ENCODE measurements around the gene NEGR1. TPM values are rescaled to one million over a fixed set of nuclear protein-coding genes. Genes with fewer than 3 reads are reported as not detected.

Gene NEGR1
- not detected in 5 replicates for total RNA-seq (2022; extraction: Qiagen RNA extraction; ENCODE audit: low read depth)

DNA sequence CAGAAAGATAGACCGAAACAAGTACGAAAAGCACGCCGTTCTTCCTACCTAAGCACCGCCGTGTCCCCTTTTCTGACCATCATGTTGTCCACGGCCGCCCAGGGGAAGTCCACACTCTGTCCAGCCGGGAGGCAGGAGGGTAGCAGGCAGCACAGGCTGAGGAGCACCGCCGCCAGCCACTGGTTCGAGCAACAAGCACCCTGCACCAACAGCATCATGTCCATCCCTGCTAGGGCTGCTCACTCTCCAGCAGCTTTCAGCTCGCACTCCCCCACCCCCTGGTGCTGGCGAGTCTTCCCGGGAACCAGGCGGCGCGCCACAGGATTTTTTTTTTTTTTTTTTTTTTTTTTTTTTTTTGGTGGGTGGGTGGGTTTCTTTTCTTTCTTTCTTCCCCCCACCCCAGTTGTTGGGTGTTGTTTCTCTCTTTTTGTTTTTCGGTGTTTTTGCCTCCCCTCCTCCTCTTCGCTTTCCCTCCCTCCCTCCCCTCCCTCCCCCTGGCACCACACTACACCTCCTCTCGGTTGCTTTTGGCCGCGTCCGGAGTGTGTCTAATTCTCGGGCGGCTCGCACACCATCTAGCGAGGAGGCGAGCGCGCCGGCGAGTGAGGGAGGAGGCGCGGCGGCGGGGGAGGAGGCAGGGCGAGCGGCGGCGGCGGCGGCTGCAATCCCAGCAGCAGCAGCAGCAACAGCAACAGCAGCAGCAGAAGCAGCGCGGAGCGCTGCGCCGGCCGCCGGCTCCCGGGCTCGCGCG, at the start of gene NEGR1:
Gene NEGR1, minus strand, starts transcription at position 269 of the 751 bp plus-strand sequence.

All from A549 treated with DMSO at 1 μM for 4 hours (cell line).